ENCODE measurements around the gene OXCT2.

DNA sequence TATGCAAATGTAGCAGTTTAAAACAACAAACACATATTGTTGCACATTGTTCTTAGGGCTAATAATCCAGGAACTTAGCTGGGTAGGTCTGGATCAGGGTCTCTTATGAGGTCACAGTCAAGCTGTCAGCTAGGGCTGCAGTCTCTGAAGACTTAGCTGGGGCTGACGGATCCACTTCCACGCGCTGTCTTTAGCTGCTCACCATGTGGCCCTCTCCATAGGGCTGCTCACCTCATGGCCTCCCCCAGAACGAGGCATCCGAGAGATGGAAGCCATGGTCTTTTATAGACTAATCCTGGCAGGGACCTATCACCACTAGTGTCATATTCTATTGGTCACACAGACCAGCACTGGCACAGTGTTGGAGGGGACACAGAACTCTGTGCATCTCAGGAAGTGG, 8.7 kb upstream of the OXCT2 start:
- TF ChIP-seq POLR2A (IDR thresholded peaks at IDR 0.05) = no peak
- TF ChIP-seq, protein P1, sequence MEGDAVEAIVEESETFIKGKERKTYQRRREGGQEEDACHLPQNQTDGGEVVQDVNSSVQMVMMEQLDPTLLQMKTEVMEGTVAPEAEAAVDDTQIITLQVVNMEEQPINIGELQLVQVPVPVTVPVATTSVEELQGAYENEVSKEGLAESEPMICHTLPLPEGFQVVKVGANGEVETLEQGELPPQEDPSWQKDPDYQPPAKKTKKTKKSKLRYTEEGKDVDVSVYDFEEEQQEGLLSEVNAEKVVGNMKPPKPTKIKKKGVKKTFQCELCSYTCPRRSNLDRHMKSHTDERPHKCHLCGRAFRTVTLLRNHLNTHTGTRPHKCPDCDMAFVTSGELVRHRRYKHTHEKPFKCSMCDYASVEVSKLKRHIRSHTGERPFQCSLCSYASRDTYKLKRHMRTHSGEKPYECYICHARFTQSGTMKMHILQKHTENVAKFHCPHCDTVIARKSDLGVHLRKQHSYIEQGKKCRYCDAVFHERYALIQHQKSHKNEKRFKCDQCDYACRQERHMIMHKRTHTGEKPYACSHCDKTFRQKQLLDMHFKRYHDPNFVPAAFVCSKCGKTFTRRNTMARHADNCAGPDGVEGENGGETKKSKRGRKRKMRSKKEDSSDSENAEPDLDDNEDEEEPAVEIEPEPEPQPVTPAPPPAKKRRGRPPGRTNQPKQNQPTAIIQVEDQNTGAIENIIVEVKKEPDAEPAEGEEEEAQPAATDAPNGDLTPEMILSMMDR (IDR thresholded peaks at IDR 0.05) = no peak
